ENCODE measurements around the gene FAF2.
A peak's percentile ranks its signal among the peaks of the same experiment; 100 is the strongest.
"Not testable (repeated sequence)": the region's sequence is repeated elsewhere in the genome, so short reads cannot be mapped to it uniquely, and the experiment has no call there.

Gene FAF2

GRCh38 chr5:176420086-176420485, 28.1 kb upstream of the FAF2 start:
- no peak for DNase-seq

DNA sequence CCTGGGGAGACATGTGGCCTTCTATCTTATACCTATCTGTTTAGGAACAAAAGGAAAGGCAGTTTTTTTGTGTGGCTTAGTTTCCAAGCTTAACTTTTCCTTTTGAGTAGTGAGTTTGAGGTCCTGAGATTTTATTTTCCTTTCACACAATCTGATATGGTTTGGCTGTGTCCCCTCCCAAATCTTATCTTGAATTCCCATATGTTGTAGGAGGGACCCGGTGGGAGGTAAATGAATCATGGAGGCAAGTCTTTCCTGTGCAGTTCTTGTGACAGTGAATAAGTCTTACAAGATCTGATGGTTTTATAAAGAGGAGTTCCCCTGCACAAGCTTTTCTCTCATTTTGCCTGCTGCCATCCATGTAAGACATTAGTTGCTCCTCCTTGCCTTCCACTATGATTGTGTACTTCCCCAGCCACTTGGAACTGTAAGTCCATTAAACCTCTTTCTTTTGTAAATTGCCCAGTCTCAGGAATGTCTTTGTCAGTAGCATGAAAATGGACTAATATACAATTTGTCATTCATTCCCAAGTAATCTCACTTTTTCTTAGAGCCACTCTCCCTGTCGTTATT, 27.1 kb upstream of the FAF2 start:
- no peak for DNase-seq

DNA sequence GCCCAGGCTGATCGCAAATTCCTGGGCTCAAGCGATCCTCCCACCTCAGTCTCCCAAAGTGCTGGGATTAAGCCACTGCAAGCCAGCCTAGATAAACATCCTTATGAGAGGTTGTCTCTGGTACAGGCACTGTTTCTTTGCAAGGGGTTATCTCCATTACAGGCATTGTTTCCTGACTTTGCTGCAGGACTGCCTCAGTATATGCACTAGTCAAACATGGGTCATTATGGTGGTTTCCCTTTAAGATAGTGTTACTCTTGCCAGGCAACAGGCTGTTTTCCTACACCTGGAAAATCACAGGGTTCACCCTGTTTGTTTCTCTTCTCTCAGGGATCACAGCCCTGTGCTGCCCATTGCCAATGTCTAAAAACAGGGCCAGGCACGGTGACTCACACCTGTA, 24.0 kb upstream of the FAF2 start:
- no peak for DNase-seq

DNA sequence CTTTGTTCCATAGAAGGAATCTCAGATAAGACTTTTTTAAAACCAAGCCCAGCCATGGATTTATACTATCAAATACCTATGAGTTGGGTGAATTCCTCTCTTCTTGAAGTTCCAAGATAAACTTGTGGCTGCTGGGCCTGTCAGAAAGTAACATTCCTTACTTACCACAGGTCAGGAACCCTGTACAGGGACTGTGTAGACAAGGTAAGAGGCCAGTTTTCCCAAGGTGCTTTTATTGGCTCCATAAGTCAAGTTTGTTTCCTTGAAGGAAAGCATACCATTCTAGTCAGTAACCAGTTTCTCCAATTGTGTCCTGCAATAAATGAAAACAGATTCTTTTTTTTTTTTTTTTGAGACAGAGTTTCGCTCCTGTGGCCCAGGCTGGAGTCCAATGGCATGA, 23.0 kb upstream of the FAF2 start:
- DNase-seq, result no peak

GRCh38 chr5:176425791-176426190, 22.4 kb upstream of the FAF2 start:
- DNase-seq, result no peak

- no peak for DNase-seq
Observed at GRCh38 chr5:176426876-176427275, 21.3 kb upstream of the FAF2 start.

GRCh38 chr5:176427971-176428370, 20.2 kb upstream of the FAF2 start:
- peak; percentile 57 for DNase-seq

- DNase-seq, result no peak
Observed at GRCh38 chr5:176429972-176430371, 18.2 kb upstream of the FAF2 start.

DNA sequence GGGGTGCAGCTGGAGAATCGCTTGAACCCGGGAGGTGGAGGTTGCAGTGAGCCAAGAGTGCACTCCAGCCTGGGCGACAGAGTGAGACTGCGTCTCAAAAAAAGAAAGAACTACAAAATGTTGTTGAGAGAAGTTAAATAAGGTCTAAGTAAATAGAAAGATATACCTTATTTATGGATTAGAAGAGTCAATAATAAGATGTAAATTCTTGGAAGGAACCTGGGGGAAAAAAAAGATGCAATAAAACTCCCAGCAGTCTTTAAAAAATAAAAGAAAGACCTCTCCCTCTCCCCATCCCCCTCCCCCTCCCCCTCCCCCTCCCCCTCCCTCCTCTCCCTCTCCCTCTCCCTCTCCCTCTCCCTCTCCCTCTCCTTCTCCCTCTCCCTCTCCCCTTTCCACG, 15.5 kb upstream of the FAF2 start:
- DNase-seq, result no peak

GRCh38 chr5:176436656-176437055, 11.5 kb upstream of the FAF2 start:
- DNase-seq, result peak; percentile 61

- peak; percentile 71 for DNase-seq
Observed at GRCh38 chr5:176438959-176439757, 9.0 kb upstream of the FAF2 start.

- DNase-seq, result no peak
Observed at GRCh38 chr5:176440927-176441706, 7.1 kb upstream of the FAF2 start.

DNA sequence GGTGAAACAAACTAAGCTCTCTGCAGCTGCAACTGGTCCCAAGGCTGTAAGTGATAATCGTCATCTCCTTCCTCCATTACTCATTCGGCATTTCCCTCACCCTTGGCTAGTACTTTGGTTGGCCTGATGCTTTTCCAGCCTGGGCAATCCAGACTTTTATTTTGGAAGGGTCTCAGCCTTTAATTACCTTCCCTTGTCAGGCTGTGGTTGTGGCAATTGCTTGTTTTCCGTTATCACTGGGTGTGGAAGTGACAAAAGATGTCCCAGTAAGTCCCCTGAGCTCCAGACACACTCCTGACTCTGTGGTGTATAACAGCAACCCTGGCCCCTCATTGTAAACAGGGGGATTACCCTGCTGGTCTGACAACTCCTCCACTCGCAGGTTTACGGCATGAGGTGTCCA, 6.3 kb upstream of the FAF2 start:
- peak; percentile 40 for DNase-seq

DNA sequence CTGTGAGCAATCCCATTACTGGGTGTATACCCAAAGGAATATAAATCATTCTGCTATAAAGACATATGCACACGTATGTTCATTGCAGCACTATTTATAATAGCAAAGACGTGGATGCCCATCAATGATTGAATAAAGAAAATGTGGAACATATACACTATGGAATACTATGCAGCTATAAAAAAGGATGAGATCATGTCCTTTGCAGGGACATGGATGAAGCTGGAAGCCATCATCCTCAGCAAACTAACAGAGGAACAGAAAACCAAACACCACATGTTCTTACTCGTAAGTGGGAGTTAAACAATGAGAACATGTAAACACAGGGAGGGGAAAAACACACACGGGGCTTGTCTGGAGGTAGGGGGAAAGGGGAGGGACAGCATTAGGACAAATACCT, 5.3 kb upstream of the FAF2 start:
- not testable (repeated sequence) for DNase-seq

DNA sequence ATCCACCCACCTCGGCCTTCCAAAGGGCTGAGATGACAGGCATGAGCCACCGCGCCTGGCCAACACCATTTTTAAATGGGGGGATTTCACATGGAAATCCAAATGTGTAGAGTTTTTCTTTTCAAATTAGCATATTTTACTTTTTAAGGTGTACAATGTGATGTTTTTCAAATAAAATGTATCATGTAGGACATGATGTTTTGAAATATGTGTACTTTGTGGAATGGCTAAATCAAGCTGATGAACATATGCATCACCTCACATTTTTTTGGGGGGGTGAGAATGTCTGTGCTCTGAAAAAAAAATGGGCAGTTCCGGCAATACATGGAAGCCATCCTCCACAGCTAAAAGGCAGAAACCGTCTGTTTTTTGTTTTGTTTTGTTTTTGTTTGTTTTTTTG, 3.4 kb upstream of the FAF2 start:
- no peak for DNase-seq

- no peak for DNase-seq
Observed at GRCh38 chr5:176446028-176446665, 2.0 kb upstream of the FAF2 start.

GRCh38 chr5:176446884-176447590, 1.1 kb upstream of the FAF2 start:
- no peak for DNase-seq

- DNase-seq, result no peak
Observed at GRCh38 chr5:176447591-176447977, 601 bp upstream of the FAF2 start.

DNA sequence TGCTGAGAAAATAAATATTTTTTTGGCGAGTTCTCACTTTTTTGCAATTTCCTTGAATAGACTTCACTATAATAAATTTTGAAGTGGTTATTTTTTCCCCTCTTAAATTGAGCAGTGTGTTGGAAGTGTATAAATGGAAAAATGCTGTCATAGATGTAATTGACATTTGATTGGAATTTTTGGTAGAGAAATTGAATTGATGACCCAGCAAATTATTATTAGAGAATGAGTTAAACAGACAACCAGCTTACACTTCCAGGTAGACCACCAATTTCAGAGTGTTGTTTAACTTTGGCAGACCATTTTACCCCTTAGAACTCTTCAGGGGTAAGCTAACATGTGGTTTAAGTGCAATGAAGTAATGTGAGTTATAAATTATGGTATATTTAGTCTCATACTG, 1.9 kb downstream of the FAF2 start:
- DNase-seq, result no peak

DNA sequence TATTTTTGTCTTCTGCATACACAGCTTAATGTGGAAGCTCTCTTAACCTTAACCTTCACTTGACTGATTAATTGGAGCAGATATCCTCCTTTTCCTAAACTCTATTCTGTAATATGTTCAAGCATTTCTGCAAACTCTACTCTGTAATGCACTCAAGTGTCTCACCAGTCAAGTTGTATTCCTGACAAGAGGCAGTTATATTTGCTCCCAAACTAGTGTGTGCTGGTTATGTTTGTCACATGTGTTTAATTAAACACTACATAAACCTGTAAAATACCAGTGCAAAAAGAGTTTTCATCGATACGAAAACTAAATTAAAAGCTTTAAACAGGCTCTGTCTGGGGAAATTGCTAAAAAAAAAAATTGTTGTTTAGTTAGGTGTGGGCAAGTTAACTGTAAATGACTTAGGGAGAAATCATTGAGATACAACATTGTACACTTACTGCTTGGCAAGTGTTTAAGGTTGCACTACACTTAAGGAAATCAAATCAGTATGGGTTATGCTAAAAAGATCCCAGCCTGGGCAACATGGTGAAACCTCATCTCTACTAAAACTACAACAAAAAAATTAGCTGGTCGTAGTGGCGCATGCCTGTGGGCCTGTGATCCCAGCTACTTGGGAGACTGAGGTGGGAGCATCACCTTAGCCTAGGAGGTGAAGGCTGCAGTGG, 6.7 kb downstream of the FAF2 start:
- DNase-seq, result no peak

- no peak for DNase-seq
Observed at GRCh38 chr5:176458904-176459561, 10.8 kb downstream of the FAF2 start.

GRCh38 chr5:176461349-176461748, 13.2 kb downstream of the FAF2 start:
- no peak for DNase-seq

Measured in HCEC 1CT (cell line).